A673 (cell line): ENCODE results near the gene CLPSL1. TPM values are rescaled to one million over a fixed set of nuclear protein-coding genes. Genes with fewer than 3 reads are reported as not detected.

ENCODE experiments used
- BruUV-seq: library from RNA; stranded (reverse); fragments of 400-500 nt; replicated peaks from 2 replicates; lab custom pipeline; 2021; lab: Mats Ljungman, UMichigan
- CTCF ChIA-PET: fragments of 300-600 bp; sonication (Branson Sonifier 250); formaldehyde crosslinking; loops from one replicate; lab custom pipeline; 2022; ENCODE audit warnings: antibody characterized with exemption; lab: Charles Lee
- POLR2A ChIA-PET: fragments of 300-600 bp; sonication (Branson Sonifier 250); formaldehyde crosslinking; loops from one replicate; lab custom pipeline; 2022; ENCODE audit warnings: antibody characterized with exemption; ENCODE audit not compliant: low non-redundant PET; lab: Charles Lee
- DNase-seq: peaks from one replicate; pipeline ENCODE4 v3.0.0-alpha.2; 2015; ENCODE audit warnings: low spot score
- H3K27ac ChIP-seq: fragments of 200-600 bp; sonication (generic); 2 replicates; pipeline ENCODE4 v1.5.1; 2016; ENCODE audit warnings: mixed run types, low read depth, mild to moderate bottlenecking, mixed read lengths, antibody characterized with exemption, low read length; ENCODE audit not compliant: poor library complexity, severe bottlenecking
- H3K27me3 ChIP-seq: fragments of 200-600 bp; sonication (generic); replicated peaks from 2 replicates; pipeline ENCODE4 v1.6.1; 2017; ENCODE audit warnings: mixed run types, low read depth, mild to moderate bottlenecking, mixed read lengths, antibody characterized with exemption, low read length; ENCODE audit not compliant: insufficient read depth, poor library complexity
- H3K36me3 ChIP-seq: fragments of 200-600 bp; sonication (generic); 2 replicates; pipeline ENCODE4 v1.6.1; 2016; ENCODE audit warnings: mixed run types, mild to moderate bottlenecking, mixed read lengths, antibody characterized with exemption, low read length; ENCODE audit not compliant: insufficient read depth, poor library complexity, severe bottlenecking
- H3K4me1 ChIP-seq: fragments of 200-600 bp; sonication (generic); 2 replicates; pipeline ENCODE4 v1.6.1; 2017; ENCODE audit warnings: mixed run types, mild to moderate bottlenecking, mixed read lengths, antibody characterized with exemption, low read length; ENCODE audit not compliant: insufficient read depth, poor library complexity, severe bottlenecking
- H3K4me3 ChIP-seq: fragments of 200-600 bp; sonication (generic); 2 replicates; pipeline ENCODE4 v1.5.1; 2016; ENCODE audit warnings: low read depth, mixed run types, mild to moderate bottlenecking, mixed read lengths, low read length; ENCODE audit not compliant: poor library complexity, severe bottlenecking
- H3K9me3 ChIP-seq: fragments of 200-600 bp; sonication (generic); 2 replicates; pipeline ENCODE4 v1.6.1; 2016; ENCODE audit warnings: mixed run types, low read depth, mild to moderate bottlenecking, mixed read lengths, antibody characterized with exemption, low read length; ENCODE audit not compliant: poor library complexity, severe bottlenecking
- EZH2 ChIP-seq: fragments of 200-600 bp; sonication (generic); IDR thresholded peaks from 2 replicates; pipeline ENCODE4 v1.6.1; 2017; ENCODE audit warnings: borderline replicate concordance, low read depth, mild to moderate bottlenecking, mixed read lengths, antibody characterized with exemption, low read length; ENCODE audit not compliant: poor library complexity, severe bottlenecking
- intact Hi-C: fragments of 100-400 bp; cut with micrococcal nuclease; formaldehyde crosslinking; loops from one replicate; pipeline ENCODE4 v1.10.0; 2022; ENCODE audit not compliant: unreplicated experiment
- total RNA-seq: library from RNA; stranded (reverse); gene quantifications from 2 replicates; pipeline ENCODE4 v1.2.3, GENCODE V29; 2021
- TF ChIP-seq, protein P1 (sequence below): fragments of 300-800, 200-600 bp; sonication (generic); conservative IDR thresholded peaks from 2 replicates; pipeline ENCODE4 v1.5.1; 2017; ENCODE audit warnings: low read depth, mild to moderate bottlenecking, antibody characterized with exemption, low read length, moderate library complexity, mixed read lengths

CLPSL1 gene
- total RNA-seq, 1 experiment from 2014 or later: not detected

DNA sequence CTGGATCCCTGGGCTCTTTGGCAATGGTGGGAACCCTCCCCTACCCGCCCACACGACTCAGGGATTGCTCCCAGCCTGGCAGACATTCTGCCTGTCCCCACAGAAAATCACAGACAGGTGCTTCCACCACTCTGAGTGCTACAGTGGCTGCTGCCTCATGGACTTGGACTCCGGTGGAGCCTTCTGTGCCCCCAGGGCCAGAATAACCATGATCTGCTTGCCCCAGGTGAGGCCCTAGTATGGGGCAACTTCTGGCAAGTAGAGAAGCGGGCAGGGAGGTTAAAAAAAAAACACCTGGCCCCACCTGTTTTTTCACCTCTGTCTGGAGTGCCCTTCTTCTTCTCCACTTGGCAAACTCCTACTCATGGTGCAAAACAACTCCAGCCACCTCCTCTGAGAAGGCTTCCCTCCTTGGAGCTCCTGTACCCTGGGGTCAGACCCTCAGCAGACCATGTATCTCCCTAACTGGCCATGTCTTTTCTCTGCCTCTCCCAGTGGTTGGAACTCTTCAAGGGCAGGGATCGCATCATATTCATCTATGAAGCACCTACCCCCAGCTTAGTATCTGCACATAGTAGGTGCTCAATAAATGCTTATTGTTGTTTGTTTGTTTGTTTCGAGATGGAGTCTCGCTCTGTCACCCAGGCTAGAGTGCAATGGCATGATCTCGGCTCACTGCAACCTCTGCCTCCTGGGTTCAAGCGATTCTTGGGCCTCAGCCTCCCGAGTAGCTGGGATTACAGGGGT, 3.3 kb upstream of the CLPSL1 start:
- Histone ChIP-seq H3K27ac (no peak overlapping the region), H3K27me3 (peaks cover 14% of the 10 kb centered on the region), H3K36me3 (no peaks in the 10 kb centered on the region), H3K4me3 (no peak overlapping the region), H3K9me3 (no peaks in the 10 kb centered on the region), H3K4me1 (no peaks in the 10 kb centered on the region)
- TF ChIP-seq, protein P1, sequence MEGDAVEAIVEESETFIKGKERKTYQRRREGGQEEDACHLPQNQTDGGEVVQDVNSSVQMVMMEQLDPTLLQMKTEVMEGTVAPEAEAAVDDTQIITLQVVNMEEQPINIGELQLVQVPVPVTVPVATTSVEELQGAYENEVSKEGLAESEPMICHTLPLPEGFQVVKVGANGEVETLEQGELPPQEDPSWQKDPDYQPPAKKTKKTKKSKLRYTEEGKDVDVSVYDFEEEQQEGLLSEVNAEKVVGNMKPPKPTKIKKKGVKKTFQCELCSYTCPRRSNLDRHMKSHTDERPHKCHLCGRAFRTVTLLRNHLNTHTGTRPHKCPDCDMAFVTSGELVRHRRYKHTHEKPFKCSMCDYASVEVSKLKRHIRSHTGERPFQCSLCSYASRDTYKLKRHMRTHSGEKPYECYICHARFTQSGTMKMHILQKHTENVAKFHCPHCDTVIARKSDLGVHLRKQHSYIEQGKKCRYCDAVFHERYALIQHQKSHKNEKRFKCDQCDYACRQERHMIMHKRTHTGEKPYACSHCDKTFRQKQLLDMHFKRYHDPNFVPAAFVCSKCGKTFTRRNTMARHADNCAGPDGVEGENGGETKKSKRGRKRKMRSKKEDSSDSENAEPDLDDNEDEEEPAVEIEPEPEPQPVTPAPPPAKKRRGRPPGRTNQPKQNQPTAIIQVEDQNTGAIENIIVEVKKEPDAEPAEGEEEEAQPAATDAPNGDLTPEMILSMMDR: no peak
- no peak for TF ChIP-seq EZH2
- POLR2A ChIA-PET: no interaction called here
- CTCF ChIA-PET: no interaction called here
- BruUV-seq: no TSS peak
- DNase-seq: no peak
- intact Hi-C loops: no loop called here

DNA sequence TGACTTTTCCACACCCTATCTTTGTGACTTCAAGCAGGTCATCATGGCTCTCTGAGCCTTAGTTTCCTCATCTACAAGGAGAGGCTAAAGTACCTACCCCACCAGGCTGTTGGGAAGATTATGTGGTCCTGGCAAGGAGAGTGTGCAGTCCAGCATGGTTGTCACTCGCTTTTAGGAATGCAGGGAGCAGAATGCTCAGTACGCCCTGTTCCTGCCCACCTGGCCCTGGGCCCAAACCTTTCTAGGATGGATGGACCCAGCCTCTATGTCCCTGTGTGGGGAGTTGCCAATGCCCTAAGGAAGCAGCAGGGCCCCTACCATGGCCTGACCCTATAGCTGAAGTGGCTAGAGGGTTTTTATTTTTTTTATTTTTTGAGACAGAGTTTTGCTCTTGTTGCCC, 2.4 kb upstream of the CLPSL1 start:
- no TSS peak for BruUV-seq
- ChIA-PET CTCF (no interaction called here), POLR2A (no interaction called here)
- intact Hi-C loops: no loop called here
- TF ChIP-seq, protein P1: no peak
- no peak for TF ChIP-seq EZH2
- Histone ChIP-seq H3K27me3 (peaks cover 14% of the 10 kb centered on the region), H3K9me3 (no peaks in the 10 kb centered on the region), H3K4me1 (no peaks in the 10 kb centered on the region), H3K36me3 (no peaks in the 10 kb centered on the region), H3K4me3 (no peak overlapping the region), H3K27ac (no peak overlapping the region)
- DNase-seq: no peak

DNA sequence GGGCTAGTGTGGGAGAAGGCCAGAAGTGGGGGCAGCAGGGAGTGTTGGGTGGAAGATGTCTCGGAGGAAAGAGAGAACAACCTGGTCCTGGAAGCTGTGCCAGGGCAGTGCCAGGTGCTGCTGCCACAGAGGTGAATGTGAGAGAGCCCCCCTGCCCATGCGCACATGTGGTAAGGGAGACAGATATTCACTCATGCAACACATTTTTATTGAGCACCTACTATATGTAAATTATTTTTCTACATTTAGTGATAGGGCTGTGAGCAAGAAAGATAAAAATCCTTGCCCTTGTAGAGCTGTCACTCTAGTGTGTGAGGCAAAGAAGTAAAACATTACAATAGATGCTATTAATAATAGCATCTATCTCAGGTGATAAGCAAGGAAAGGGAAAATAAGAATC, 471 bp downstream of the CLPSL1 start:
- POLR2A ChIA-PET: no interaction called here
- H3K27me3 ChIP-seq: peaks cover 10% of the 10 kb centered on the region
- H3K27ac ChIP-seq: no peak overlapping the region
- CTCF ChIA-PET: no interaction called here
- no peaks in the 10 kb centered on the region for H3K36me3 ChIP-seq
- no peak for DNase-seq
- H3K9me3 ChIP-seq: no peaks in the 10 kb centered on the region
- BruUV-seq: no TSS peak
- intact Hi-C loops: no loop called here
- H3K4me1 ChIP-seq: no peaks in the 10 kb centered on the region
- TF ChIP-seq EZH2: no peak
- TF ChIP-seq, protein P1: no peak
- no peak overlapping the region for H3K4me3 ChIP-seq
